Stimulated activated naive CD4-positive, alpha-beta T cell treated with Interleukin-2 at 50 U/mL for 16 hours (primary cell): ENCODE results near the gene KCTD3.

Experiments
- DNase-seq: peaks from one replicate; lab custom pipeline; 2025; lab: John Stamatoyannopoulos, UW

KCTD3 gene

DNA sequence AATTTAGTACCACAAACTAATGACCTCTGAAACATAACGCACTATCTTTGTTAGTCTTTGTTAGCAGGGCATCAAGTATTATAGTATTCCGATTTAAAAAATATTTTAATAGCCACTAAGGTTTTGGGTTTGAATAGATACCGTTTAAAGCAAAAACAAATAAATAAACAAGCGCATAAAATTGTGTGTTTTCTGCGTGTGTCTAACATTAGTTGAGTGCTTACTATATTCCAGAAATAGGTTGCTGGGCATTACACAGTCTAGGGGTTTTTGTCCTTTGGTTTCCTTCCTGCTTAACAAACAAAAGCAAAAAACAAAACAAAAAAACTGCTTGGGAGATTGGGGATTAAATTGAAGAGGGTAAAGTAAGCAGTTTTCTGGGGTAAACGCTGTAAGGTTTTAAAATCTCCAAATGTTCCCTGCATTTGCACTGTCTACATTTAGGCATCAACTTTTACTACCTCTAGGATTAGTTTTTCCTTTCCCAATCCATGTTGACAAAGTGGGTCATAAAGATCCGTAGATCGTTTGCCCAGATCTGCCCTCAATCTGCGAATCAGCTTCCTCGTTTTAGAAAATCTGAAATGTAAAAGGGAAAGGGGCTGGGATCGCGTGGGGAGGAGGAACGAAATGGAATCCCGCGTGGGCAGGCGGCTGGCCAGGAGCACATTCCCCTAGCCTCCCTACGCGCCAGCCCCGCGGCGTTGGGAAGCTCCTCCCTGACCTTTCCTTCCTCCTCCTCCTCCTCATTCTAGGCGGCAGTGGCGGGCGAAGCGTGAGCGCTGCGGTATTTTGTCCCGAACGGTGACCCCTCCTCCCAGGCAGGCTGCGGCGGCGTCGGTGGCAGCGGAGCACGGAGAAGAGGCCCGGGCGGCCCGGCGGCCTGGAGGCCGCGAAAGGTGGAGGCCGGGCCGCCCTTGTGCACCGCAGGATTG lies at the start of gene KCTD3:
Gene KCTD3, plus strand, starts transcription at position 749 of the 935 bp plus-strand sequence. CDS start 382 bp downstream, outside the sequence.
- peak; percentile 13 for DNase-seq

DNA sequence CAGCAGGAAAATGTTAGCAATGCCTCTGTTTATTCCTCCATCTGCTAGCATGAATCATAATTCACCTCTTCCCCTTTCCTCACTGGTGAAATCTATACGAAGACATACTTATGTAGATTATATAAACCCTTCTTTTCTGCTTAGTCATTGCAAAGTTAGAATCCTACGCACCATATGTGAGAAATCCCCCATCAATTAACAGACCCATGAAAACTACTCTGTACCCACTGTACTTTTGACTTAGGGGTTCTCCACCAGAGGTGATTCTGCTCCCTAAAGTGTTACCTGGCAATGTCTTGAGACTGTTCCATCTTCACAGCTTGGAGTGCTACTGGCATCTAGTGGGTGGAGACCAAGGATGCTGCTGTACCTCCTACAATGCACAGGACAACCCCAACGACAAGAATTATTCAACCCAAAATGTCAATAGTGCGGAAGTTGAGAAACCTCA lies 49.6 kb upstream of the KCTD3 start:
- no peak for DNase-seq

DNA sequence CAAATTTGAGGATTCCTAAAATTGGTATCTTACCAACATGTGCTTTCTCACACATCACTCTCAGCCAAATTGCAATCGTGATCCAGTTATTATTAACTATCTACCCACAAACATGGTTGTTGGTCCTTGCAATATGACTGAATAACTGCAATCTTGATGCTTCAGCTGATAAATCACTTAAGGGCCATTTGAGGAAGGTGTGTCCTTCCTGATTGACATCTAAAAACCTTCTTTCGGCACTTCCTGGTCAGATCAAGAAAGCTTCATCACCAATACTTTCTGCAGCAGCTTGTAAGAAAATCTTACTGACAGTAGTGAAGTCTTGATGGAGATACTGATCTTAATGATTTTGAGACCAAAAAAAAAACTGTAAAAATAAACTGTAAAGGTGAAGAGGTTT lies 48.5 kb upstream of the KCTD3 start:
- no peak for DNase-seq

DNA sequence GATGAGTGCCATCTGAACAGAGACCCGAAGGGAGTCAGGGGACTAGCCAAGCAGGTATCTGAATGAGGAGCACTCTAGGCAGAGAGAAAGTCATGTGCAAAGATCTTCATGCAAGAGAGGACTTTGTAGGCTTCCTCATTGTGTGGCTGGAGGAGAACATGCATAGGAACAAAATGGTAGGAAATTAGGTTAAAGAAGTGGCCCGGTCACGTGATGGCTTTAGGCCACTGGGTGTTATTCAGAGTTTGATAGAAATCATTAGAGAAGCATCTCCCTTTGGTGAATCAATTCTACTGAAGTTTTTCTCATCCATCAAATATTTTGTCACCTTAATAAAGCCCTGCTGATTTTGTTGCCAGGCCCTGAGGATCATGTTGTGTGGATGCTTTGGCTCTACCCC lies 45.8 kb upstream of the KCTD3 start:
- no peak for DNase-seq

DNA sequence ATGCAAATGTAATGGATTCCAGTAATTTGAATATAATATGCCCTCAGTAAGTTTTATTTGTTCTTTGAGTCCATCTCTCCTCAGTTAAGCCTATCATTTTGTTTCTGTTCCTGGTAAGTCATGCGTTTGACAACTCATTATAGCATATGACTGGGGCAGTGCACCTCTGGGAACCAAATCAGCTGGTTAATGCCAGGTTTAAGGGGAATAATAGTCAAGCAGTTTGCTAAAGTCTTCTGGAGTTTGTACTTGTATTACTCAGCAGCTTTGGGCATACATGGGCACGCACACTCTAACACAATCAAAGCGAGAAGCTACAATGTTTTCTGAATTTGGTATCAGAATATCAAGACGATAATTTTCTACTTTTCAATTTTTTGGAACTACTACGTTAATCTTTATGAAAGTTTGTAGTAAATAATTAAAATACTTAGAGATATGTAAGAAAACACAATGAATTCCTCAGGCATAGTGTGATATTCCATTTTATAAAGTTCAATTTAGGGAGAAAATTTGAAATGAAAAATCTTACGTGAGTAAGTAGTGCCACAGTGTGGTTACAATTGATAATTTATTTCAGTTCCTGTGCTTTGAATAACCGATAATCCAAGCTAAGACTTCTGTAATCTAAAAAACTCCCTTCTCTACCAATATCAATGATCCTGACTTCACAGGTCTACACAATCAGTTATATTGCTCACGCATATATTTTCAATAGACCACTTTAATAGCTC lies 43.8 kb upstream of the KCTD3 start:
- no peak for DNase-seq

DNA sequence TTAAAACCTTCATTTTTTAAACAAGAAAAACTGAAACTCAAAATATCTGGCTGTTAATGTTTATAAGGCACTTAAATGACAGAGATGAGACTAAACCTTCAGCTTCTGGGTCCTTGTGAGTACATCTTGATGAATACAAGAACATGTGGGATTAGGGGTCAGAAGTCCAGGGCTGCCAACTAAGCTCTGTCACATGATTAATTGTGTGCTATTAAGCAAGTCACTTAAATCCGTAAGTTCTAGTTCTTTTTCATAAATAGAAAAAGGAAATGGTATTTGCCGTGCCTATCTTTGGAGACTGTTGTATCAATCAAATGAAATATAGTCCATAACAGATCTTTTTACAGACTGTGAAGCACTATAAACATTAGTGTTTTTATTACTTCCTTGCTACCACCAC lies 43.2 kb upstream of the KCTD3 start:
- DNase-seq = no peak

DNA sequence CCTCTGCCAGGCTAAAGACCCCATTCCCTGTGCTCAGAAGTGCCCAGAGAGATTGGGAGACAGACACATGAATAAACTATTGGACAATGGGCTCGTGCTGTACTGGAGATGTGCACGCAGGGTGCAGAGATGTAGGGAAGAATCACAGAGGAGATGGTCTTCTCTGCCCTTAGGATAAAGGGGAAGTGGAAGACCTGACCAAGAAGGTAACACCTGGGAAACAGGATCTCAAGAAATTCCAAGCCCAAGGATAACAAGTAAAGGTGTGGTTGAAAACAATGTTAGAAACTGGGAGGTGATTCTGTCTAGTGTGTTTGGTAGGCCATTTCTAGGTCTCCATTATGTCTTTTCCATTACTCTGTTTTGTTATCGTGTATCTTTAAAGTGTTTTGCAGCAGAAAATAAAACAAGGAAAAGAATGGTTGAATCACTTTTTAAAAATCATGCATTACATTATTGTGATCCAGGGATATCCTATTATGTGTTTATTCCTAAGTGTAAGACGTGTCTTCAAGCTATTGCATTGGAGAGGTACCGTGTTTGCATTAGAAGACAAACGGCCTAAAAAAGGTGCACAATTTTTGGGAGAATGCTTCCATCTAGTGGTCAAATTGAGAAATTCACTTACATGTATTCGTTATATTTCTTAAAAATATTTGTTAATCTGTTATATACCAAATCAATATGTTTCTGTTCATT lies 40.8 kb upstream of the KCTD3 start:
- no peak for DNase-seq

DNA sequence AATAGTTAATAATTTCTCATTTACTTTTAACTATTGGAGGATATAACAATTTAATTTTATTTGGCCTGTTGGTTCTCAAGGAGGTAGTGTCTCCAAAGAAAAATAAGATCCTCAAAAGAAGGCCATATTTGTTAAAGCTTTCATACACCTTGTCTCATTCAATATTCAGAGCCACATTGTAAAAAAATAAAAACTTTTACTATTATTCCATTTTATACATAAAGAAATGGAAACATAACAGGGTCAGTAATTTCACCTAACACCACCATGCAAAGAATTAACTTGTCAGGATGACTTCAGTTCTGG lies 40.3 kb upstream of the KCTD3 start:
- no peak for DNase-seq

DNA sequence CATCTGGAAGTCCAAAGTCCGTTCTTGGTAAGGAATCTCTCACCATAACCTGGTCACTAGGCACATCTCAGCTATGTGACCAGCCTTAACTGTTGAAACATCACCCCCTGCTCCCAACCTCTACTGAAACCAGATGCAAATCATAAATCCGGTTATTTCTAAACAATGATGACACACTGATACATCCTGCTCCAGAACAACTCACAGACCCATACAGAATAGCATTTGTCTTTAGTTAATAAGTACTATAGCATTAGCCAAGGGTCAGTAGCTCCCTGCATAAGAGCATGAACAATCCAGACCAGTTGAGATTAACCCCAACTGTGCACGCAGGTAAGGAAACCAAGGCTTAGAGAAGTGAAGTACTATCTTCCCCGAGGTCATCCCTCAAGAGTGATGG lies 38.0 kb upstream of the KCTD3 start:
- DNase-seq = no peak

DNA sequence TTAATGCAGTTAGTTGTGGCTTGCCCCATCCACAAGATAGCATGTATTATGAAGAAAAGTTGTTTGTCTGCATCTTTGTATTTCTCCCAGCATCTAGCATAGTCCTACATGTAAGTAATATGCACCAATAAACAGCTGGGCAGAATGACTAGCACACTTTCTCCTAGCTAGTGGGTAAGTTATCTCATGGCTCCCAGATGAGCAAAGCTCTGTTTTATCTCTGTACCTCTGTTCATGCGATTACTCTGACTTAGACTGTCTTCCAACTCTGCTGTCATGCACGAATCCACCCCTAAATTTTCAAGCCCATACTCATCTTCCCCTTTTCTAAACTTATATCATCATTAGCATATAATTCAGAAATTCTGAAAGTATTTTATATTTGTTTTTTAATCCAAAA lies 37.5 kb upstream of the KCTD3 start:
- no peak for DNase-seq

DNA sequence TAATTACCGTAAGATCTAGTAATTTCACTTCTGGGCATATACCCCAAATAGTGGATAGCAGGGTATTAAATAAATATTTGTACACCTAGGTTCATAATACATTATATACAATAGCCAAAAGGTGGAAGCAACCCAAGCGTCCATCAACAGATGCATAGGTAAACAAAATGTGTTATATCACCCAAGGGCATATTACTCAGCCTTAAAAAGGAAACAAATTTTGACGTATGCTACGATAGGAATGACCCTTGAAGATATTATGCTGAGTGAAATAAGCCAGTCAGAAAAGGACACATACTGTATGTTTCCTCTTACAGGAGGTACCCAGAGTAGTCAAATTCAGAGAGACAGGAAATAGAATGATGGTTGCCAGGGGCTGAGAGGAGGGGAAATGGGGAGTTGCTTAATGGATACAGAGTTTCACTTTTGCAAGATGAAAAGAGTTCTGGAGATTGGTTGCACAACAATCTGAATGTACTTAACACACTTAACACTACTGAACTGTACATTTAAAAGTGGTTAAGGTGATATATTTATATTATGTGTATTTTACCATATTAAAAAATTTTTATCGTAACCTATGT lies 36.6 kb upstream of the KCTD3 start:
- DNase-seq = no peak

DNA sequence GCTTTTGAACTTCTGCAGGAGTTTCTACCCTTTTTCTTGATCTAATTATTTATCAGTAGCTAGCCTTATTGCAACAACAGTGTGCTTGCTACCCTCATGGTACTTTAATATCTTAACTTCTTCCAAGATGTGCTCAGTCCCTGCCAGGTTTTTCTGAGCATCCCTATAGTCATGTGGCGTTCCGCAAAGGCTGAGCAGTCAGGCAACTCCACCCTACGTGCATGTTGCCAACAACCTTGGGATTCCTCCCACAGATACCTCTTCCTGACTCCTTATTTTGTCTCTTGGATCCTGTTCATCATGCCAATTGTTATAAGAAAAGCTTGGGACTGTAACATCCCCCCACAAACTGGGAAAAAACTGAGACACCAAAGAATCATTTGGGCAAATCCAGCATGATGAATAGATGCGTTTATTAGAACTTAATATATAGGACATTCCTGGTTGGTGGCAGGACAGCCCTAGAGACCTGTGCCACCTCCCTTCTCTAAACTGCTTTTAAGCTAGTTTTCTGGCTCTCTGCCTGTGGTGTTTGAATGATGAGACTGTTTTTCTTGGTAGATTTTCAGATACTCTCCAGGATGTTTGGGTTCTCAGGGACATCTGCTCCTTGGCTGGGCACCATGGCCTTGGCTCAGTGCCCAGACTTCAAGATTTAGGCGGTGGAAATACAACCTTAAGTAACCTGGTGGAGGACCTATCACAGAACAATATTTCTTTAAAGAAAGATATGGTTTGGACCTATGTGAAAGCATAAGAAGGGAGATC lies 27.1 kb upstream of the KCTD3 start:
- no peak for DNase-seq

DNA sequence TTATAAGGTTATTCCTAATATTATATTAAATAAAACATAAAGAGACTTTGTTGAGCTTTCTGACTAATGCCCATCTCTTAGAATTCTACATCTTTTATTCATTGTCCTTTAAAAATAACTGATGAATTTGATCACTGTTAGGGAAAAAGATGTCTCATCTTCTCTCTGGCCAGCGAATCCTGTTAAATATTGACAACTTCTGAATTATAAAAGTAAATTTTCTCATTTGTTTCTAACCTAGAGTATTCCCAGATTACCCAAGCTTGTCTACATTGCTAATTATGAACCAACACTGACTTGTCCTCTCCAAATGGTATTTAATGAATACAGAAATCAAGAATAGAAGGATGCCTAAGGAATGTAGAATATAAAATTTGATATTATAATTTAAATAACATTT lies 24.8 kb upstream of the KCTD3 start:
- DNase-seq = no peak

DNA sequence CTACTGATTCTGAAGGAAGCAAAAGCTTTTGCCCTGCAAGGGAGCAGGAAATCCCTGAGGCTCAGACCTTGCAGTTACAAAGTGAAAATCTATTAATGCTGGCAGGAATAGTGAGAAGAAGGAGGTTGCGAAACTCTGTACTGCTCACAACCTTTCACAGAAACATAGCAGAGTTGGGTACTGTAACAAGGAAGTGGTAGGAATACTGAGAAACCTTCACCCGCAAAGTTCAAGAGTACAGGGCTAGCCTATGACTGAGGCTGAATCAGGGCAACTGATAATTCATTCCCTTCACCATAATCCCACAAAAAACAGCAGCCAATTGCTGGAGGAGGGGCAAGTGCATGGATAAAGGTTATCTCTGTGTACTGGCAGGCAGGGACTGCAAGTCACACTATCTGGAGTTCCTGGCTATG lies 23.9 kb upstream of the KCTD3 start:
- no peak for DNase-seq

DNA sequence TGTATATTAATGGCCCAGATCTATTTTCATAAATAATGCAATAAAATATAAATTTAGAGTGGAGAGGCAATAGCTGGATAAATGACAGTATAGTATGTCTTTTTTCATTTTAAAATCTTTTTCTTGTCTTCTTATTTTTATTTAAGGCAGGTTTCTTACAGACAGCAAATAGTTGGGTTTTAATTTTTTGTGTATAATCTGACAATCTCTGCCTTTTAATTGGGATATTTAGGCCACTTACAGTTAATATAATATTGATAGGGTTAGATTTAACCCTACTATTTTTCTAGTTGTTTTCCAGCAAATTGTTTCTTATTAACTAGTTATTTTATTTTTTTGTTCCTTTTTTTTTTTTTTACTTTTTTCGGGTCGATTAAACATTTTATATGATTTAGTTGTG lies 23.3 kb upstream of the KCTD3 start:
- no peak for DNase-seq

DNA sequence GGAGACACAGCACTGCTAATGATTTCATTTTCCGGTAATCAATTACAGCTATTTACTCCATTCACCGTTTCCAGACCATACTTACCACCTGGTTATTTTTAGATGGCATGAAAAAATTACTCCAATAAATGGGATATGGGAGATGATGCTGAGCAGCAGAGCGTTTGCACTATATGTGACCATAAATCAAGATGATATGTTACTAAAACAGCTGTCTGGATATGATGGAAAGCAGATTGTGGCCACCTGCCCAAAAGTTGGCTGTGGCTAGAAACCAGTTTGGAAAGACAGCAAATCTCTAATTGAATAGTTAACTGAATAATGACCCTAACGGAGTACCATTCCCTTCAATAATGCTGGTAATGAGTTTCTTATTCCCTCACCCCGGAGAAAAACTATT lies 22.5 kb upstream of the KCTD3 start:
- DNase-seq = no peak

DNA sequence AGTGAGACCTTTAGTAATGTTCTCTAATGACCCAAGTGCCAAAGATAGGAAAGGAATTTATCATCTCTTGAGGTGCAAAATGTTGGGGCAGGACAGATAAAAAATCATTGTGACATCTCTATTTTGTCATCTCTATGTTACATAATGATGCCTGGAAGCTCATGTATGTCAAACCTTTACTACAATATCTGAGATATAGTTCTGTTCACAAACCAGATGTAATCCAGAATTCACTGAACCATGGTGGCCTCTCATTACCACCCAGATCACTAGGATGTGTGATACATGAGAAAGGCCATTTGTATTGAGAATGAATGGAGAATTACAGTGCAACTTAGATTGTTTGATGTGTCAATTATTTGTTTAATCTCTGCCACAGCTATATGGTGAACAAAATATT lies 22.0 kb upstream of the KCTD3 start:
- DNase-seq = no peak

DNA sequence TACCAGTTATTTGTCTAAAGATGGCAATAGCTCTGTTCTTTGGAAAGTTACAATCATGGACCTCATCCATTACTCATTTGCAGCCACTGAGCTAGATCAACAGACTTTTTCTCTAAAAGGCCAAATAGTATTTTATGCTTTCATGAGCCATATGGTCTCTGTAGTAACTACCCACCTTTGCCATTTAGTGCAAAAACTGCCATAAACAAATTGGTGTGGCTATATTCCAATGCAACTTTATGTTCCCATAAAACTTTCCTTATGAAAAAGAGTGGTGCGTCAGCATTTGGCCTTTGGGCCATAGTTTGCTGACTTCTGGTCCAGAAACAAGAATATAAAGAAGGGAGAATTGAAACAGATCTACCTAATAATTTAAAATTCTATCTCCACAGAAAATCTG lies 20.1 kb upstream of the KCTD3 start:
- no peak for DNase-seq

DNA sequence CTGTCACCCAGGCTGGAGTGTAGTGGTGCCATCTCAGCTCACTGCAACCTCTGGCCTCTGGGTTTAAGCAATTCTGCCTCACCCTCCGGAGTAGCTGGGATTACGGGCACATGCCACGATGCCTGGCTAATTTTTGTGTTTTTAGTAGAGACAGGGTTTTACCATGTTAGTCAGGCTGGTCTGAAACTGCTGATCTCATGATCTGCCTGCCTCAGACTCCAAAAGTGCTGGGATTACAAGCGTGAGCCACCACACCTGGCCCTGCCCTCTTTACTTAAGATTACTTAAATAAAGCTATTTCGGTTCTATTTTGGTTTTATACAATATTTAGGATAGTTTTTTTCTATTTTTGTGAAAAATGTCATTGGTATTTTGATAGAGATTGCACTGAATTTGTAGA lies 15.3 kb upstream of the KCTD3 start:
- no peak for DNase-seq

DNA sequence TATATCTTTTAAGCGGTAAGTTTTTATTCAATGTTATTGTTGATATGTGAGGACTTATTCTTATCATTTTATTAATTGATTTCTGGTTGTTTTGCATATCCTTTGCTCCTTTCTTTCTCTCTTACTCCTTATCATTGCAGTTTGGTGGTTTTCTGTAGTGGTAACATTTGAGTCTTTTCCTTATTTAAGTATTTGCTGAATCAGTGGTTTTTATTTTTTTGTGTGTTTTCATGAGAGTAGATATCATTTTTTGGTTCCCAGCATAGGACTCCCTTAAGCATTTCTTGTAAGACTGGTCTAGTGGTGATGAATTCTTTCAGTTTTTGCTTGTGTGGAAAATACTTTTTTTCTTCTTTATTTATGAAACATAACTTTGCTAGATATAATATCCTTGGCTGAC lies 12.2 kb upstream of the KCTD3 start:
- DNase-seq = no peak

DNA sequence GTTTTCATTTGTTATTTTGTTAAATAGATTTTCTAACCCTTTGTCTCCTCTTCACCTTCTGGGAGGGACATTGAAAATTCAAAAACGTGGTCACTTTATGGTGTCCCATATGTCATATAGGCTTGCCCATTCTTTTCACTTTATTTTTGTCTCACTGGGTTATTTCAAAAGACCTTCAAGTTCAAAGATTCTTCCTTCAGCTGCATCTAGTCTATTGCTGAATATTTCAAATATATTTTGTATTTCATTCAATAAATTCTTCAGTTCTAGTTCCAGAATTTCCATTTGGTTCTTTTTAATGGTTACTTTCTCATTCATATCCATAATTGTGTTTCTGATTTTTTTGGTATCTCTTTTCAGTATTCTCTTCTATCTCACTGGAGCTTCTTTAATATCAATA lies 11.6 kb upstream of the KCTD3 start:
- DNase-seq = no peak

DNA sequence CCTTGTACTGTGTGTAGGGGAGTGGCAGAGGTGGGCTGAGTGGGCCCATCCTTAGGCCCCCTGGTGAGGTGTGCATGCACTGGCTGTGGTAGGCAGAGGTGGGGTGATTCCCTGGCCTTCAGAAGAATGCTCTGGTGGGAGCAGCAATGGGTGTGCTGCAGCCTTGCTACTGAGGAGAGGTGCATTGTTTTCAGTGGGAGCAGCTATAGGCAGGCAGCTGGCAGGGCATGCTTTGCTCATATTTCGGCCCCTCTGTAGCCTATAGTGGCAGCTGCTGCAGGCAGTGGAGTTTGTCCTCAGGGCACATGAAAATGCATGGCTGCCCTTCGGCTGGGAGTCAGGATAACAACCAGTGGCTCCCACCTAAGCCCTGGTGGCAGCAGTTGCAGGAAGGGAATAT lies 10.1 kb upstream of the KCTD3 start:
- DNase-seq = no peak
